GM12878 (cell line): ENCODE results near the gene CFAP45. TPM values are rescaled to one million over a fixed set of nuclear protein-coding genes. Genes with fewer than 3 reads are reported as not detected.

ENCODE experiments used
- ASH2L ChIP-seq: fragments of 300-600, 200-600 bp; sonication (generic); IDR thresholded peaks from 2 replicates; pipeline ENCODE4 v1.6.1; 2017; ENCODE audit warnings: low read depth, mild to moderate bottlenecking, borderline replicate concordance
- CHD2 ChIP-seq: IDR thresholded peaks from 2 replicates; pipeline ENCODE4 v1.6.1; 2011; ENCODE audit warnings: low read depth, low read length, improper control_type of control experiment, borderline replicate concordance
- FOXM1 ChIP-seq: IDR thresholded peaks from 2 replicates; pipeline ENCODE4 v1.6.1; 2012; ENCODE audit warnings: low read depth, mild to moderate bottlenecking, inconsistent platforms, low read length, moderate library complexity
- IKZF2 ChIP-seq, 2 experiments: fragments of 450-650 bp; IDR thresholded peaks; 2 replicates each; pipeline ENCODE4 v1.6.1; 2017; ENCODE audit warnings: mild to moderate bottlenecking in 2 of 2, moderate library complexity in 2 of 2
- KDM1A ChIP-seq: fragments of 200-600 bp; sonication (generic); IDR thresholded peaks from 2 replicates; pipeline ENCODE4 v1.6.1; 2016; ENCODE audit warnings: borderline replicate concordance
- LARP7 ChIP-seq: fragments of 450-650 bp; IDR thresholded peaks from 2 replicates; pipeline ENCODE4 v1.6.1; 2017; ENCODE audit warnings: mild to moderate bottlenecking
- MTA3 ChIP-seq: IDR thresholded peaks from 2 replicates; pipeline ENCODE4 v1.6.1; 2012; ENCODE audit warnings: low read length, inconsistent platforms, borderline replicate concordance
- NR2C2 ChIP-seq: IDR thresholded peaks from 2 replicates; pipeline ENCODE4 v1.6.1; 2011; ENCODE audit warnings: borderline replicate concordance, low read depth; ENCODE audit not compliant: control insufficient read depth, insufficient read length
- PAX5 ChIP-seq: IDR thresholded peaks from 2 replicates; pipeline ENCODE4 v1.6.1; 2011; ENCODE audit warnings: low read depth, low read length, borderline replicate concordance
- RB1 ChIP-seq: fragments of 450-650 bp; formaldehyde crosslinking; IDR thresholded peaks from 2 replicates; pipeline ENCODE4 v1.6.1; 2017; ENCODE audit warnings: mild to moderate bottlenecking, borderline replicate concordance
- SMARCA5 ChIP-seq: fragments of 450-650 bp; IDR thresholded peaks from 2 replicates; pipeline ENCODE4 v1.6.1; 2017; ENCODE audit warnings: mild to moderate bottlenecking
- SREBF1 ChIP-seq: IDR thresholded peaks from 2 replicates; pipeline ENCODE4 v1.6.1; 2012; ENCODE audit warnings: mild to moderate bottlenecking, low read length
- STAT1 ChIP-seq: fragments of 450-650 bp; conservative IDR thresholded peaks from 2 replicates; pipeline ENCODE4 v1.6.1; 2014; ENCODE audit warnings: antibody characterized with exemption, mild to moderate bottlenecking
- TCF3 ChIP-seq: IDR thresholded peaks from 2 replicates; pipeline ENCODE4 v1.6.1; 2012; ENCODE audit warnings: low read depth, mild to moderate bottlenecking, low read length, borderline replicate concordance; ENCODE audit not compliant: insufficient read depth
- TCF7 ChIP-seq: IDR thresholded peaks from 2 replicates; pipeline ENCODE4 v1.6.1; 2014; ENCODE audit warnings: antibody characterized with exemption, borderline replicate concordance
- ZSCAN29 ChIP-seq: fragments of 450-650 bp; IDR thresholded peaks from 2 replicates; pipeline ENCODE4 v1.6.1; 2017; ENCODE audit warnings: mild to moderate bottlenecking, moderate library complexity
- polyA plus RNA-seq, 11 experiments: library from polyadenylated mRNA; depleted of rRNA in 4 of 11; unstranded in 6 of 11; stranded (reverse) in 5 of 11; fragments of >200 nt; fragmentation: Nextera tagmentation in 4 of 11; fragmentation: Illumina TruSeq in 1 of 11; extraction: Ambion mirVana in 4 of 11; extraction: Trizol in 1 of 11; gene quantifications; 1 replicate in 1 of 11; 2 replicates in 10 of 11; pipeline versions ENCODE4 v1.2.1 to v1.2.3, GENCODE V29; 2011 to 2016; ENCODE audit warnings: inconsistent platforms in 2 of 11, missing spikeins in 2 of 11, low read depth in 1 of 11
- total RNA-seq, 4 experiments: library from RNA; depleted of rRNA in 3 of 4; stranded (reverse); fragments of >200 nt in 3 of 4; fragmentation: Illumina TruSeq in 1 of 4; extraction: Trizol in 1 of 4; gene quantifications; 2 replicates each; pipeline versions ENCODE4 v1.2.1 to v1.2.3, GENCODE V29; 2013 to 2021
- TF ChIP-seq, protein P1 (sequence below): fragments of 450-650 bp; formaldehyde crosslinking; IDR thresholded peaks from 2 replicates; pipeline ENCODE4 v1.4.0; 2020; ENCODE audit warnings: mild to moderate bottlenecking, moderate library complexity
- TF ChIP-seq, protein P2 (sequence below): fragments of 450-650 bp; IDR thresholded peaks from 2 replicates; pipeline ENCODE4 v1.6.1; 2017; ENCODE audit warnings: mild to moderate bottlenecking, low read depth, inconsistent platforms; ENCODE audit not compliant: poor library complexity, severe bottlenecking
- TF ChIP-seq, protein P3 (sequence below), 3 experiments: IDR thresholded peaks in 2 of 3; conservative IDR thresholded peaks in 1 of 3; 2 replicates each; pipeline ENCODE4 v1.5.1; 2011; ENCODE audit warnings: low read depth in 3 of 3, low read length in 3 of 3, mild to moderate bottlenecking in 3 of 3, control low read depth in 2 of 3, moderate library complexity in 2 of 3, inconsistent platforms in 1 of 3, mixed read lengths in 1 of 3; ENCODE audit not compliant: control insufficient read depth in 2 of 3, insufficient read depth in 1 of 3; ENCODE audit errors: extremely low read depth in 1 of 3
- TF ChIP-seq, protein P4 (sequence below): IDR thresholded peaks from 2 replicates; pipeline ENCODE4 v1.6.1; 2011; ENCODE audit warnings: borderline replicate concordance, low read depth, mild to moderate bottlenecking, moderate library complexity, mixed read lengths, low read length; ENCODE audit not compliant: insufficient read depth; ENCODE audit errors: extremely low read length

The CFAP45 gene
- total and polyA plus RNA-seq, 10 of the 15 experiments (the other 5 are each of a cell fraction or from before 2014, with no cell fraction given): 0.43 to 0.91 (median 0.67) TPM

DNA sequence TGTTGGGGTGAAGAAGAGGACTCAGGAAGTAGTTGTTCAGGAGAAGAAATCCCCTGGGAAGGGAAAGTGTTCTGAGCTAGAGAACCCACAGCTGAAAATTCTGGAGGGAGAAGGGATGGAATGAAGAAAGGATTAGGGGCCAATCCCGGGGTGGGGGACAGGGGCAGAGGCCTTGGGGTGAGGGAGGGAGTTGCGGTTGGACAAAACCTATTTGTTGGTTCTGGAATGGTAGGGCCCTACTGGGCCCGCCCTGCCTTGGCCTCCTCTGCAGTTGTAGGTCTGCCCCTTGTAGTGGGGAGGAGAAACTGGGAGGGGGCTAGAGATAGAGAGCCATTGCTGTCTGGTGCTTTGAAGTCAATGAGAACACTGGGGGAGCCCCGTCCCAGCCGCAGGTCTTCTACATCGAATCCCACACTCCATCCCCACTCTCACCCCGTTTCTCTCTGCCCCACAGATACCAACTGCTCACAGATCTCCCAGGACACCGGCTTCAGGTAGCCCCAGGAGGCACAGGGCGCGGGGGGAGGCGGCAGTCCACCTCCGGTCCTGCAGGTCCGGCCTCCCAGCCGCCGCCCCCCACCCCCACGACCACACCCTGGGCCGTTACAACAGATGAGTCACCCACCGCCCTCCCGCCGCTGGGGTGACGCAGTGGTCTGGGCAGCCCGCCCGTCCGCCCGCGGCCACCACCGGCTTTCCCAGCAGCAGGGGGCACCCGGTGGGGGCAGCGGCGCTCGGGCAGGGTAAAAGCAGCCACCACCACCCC, 24.2 kb upstream of the CFAP45 start (continued):
- TF ChIP-seq TCF7 (no peak), MTA3 (no peak), CHD2 (0 out of 2 replicates have a peak, but pooled peaks have one; percentile 35), KDM1A (no peak), SMARCA5 (peak; percentile 38; the same call in 1 of the 2 replicates), RB1 (no peak), FOXM1 (no peak; the same call in 1 of the 2 replicates), STAT1 (no peak), NR2C2 (no peak), SREBF1 (no peak), IKZF2 (IDR thresholded peaks at IDR 0.05) (no peak; a peak in 1 of 4 replicates), ASH2L (no peak), ZSCAN29 (0 out of 2 replicates have a peak, but pooled peaks have one; percentile 21), TCF3 (no peak), LARP7 (no peak), PAX5 (0 out of 2 replicates have a peak, but pooled peaks have one; percentile 45)
- TF ChIP-seq, protein P1, sequence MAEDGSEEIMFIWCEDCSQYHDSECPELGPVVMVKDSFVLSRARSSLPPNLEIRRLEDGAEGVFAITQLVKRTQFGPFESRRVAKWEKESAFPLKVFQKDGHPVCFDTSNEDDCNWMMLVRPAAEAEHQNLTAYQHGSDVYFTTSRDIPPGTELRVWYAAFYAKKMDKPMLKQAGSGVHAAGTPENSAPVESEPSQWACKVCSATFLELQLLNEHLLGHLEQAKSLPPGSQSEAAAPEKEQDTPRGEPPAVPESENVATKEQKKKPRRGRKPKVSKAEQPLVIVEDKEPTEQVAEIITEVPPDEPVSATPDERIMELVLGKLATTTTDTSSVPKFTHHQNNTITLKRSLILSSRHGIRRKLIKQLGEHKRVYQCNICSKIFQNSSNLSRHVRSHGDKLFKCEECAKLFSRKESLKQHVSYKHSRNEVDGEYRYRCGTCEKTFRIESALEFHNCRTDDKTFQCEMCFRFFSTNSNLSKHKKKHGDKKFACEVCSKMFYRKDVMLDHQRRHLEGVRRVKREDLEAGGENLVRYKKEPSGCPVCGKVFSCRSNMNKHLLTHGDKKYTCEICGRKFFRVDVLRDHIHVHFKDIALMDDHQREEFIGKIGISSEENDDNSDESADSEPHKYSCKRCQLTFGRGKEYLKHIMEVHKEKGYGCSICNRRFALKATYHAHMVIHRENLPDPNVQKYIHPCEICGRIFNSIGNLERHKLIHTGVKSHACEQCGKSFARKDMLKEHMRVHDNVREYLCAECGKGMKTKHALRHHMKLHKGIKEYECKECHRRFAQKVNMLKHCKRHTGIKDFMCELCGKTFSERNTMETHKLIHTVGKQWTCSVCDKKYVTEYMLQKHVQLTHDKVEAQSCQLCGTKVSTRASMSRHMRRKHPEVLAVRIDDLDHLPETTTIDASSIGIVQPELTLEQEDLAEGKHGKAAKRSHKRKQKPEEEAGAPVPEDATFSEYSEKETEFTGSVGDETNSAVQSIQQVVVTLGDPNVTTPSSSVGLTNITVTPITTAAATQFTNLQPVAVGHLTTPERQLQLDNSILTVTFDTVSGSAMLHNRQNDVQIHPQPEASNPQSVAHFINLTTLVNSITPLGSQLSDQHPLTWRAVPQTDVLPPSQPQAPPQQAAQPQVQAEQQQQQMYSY: no peak
- TF ChIP-seq, protein P2, sequence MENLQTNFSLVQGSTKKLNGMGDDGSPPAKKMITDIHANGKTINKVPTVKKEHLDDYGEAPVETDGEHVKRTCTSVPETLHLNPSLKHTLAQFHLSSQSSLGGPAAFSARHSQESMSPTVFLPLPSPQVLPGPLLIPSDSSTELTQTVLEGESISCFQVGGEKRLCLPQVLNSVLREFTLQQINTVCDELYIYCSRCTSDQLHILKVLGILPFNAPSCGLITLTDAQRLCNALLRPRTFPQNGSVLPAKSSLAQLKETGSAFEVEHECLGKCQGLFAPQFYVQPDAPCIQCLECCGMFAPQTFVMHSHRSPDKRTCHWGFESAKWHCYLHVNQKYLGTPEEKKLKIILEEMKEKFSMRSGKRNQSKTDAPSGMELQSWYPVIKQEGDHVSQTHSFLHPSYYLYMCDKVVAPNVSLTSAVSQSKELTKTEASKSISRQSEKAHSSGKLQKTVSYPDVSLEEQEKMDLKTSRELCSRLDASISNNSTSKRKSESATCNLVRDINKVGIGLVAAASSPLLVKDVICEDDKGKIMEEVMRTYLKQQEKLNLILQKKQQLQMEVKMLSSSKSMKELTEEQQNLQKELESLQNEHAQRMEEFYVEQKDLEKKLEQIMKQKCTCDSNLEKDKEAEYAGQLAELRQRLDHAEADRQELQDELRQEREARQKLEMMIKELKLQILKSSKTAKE: no peak
- TF ChIP-seq, protein P3, sequence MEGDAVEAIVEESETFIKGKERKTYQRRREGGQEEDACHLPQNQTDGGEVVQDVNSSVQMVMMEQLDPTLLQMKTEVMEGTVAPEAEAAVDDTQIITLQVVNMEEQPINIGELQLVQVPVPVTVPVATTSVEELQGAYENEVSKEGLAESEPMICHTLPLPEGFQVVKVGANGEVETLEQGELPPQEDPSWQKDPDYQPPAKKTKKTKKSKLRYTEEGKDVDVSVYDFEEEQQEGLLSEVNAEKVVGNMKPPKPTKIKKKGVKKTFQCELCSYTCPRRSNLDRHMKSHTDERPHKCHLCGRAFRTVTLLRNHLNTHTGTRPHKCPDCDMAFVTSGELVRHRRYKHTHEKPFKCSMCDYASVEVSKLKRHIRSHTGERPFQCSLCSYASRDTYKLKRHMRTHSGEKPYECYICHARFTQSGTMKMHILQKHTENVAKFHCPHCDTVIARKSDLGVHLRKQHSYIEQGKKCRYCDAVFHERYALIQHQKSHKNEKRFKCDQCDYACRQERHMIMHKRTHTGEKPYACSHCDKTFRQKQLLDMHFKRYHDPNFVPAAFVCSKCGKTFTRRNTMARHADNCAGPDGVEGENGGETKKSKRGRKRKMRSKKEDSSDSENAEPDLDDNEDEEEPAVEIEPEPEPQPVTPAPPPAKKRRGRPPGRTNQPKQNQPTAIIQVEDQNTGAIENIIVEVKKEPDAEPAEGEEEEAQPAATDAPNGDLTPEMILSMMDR (IDR thresholded peaks at IDR 0.05 in 2 of 3, conservative IDR thresholded peaks at IDR 0.05 in 1 of 3; ENCODE audit: control insufficient read depth in 2 of 3, extremely low read depth in 1 of 3, insufficient read depth in 1 of 3, low read depth in 3 of 3, low read length in 3 of 3): no peak
- TF ChIP-seq, protein P4, sequence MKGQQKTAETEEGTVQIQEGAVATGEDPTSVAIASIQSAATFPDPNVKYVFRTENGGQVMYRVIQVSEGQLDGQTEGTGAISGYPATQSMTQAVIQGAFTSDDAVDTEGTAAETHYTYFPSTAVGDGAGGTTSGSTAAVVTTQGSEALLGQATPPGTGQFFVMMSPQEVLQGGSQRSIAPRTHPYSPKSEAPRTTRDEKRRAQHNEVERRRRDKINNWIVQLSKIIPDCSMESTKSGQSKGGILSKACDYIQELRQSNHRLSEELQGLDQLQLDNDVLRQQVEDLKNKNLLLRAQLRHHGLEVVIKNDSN: no peak
